Activated naive CD4-positive, alpha-beta T cell treated with anti-CD3 and anti-CD28 coated beads for 36 hours (primary cell): Measurements from ENCODE around the gene PRKG2. TPM values are rescaled to one million over a fixed set of nuclear protein-coding genes. Genes with fewer than 3 reads are reported as not detected.

Experiments used
- CTCF ChIA-PET: fragments of 350-600 bp; sonication (Branson Sonifier 250); formaldehyde crosslinking; loops from one replicate; lab custom pipeline; 2021; ENCODE audit warnings: antibody characterized with exemption; lab: Charles Lee
- DNase-seq: peaks from one replicate; pipeline ENCODE4 v3.0.0-alpha.2; 2020
- H3K27ac Mint-ChIP-seq: one replicate; pipeline ENCODE4 v1.8.0; 2021; ENCODE audit warnings: mild to moderate bottlenecking, mixed read lengths
- H3K27me3 Mint-ChIP-seq: one replicate; pipeline ENCODE4 v1.8.0; 2021; ENCODE audit warnings: low read depth, mixed read lengths
- H3K36me3 Mint-ChIP-seq: one replicate; pipeline ENCODE4 v1.8.0; 2021; ENCODE audit warnings: low read depth, mixed read lengths
- H3K4me1 Mint-ChIP-seq: one replicate; pipeline ENCODE4 v1.8.0; 2021; ENCODE audit warnings: low read depth, mixed read lengths
- H3K4me3 Mint-ChIP-seq: one replicate; pipeline ENCODE4 v1.8.0; 2021; ENCODE audit warnings: mild to moderate bottlenecking, moderate library complexity, mixed read lengths
- H3K9me3 Mint-ChIP-seq: one replicate; pipeline ENCODE4 v1.8.0; 2021; ENCODE audit warnings: mixed read lengths
- intact Hi-C: fragments of 100-400 bp; cut with micrococcal nuclease; formaldehyde crosslinking; loops from one replicate; pipeline ENCODE4 v1.15.1; 2023
- total RNA-seq, 2 experiments: library from RNA; stranded (reverse); gene quantifications; one replicate each; pipeline ENCODE4 v1.2.3, GENCODE V29; 2021

The PRKG2 gene
- total RNA-seq, 2 experiments from 2014 or later: 0.30 to 1.2 TPM

- intact Hi-C loops: loop anchor here (5.0 kb wide), 1 partner anchor 197 kb away; no protein-coding TSS in a partner anchor
- CTCF ChIA-PET: no interaction called here
- peaks cover 9% of the 10 kb centered on the region for H3K27me3 Mint-ChIP-seq
- H3K4me1 Mint-ChIP-seq: peaks cover 3% of the 10 kb centered on the region
- no peak overlapping the region for H3K27ac Mint-ChIP-seq
- no peak for DNase-seq
- H3K4me3 Mint-ChIP-seq: no peak overlapping the region
- no peaks in the 10 kb centered on the region for H3K9me3 Mint-ChIP-seq
- H3K36me3 Mint-ChIP-seq: no peaks in the 10 kb centered on the region
Measured at GRCh38 chr4:81065446-81065845, 149.6 kb downstream of the PRKG2 start.

- Mint-ChIP-seq H3K9me3 (no peaks in the 10 kb centered on the region), H3K27ac (no peak overlapping the region), H3K4me3 (no peak overlapping the region), H3K27me3 (peaks cover 13% of the 10 kb centered on the region), H3K4me1 (peaks cover 3% of the 10 kb centered on the region), H3K36me3 (no peaks in the 10 kb centered on the region)
- intact Hi-C loops: no loop called here
- CTCF ChIA-PET: interaction anchor here (0.9 to 1.9 kb wide), 3 partner anchors 8 to 292 kb away, joined by 3 to 4 read pairs (median 3); no protein-coding TSS in a partner anchor
- DNase-seq: no peak
Measured at GRCh38 chr4:81062001-81062400, 153.0 kb downstream of the PRKG2 start.

- Mint-ChIP-seq H3K27ac (no peak overlapping the region), H3K4me1 (peaks cover 3% of the 10 kb centered on the region), H3K27me3 (peaks cover 13% of the 10 kb centered on the region), H3K36me3 (no peaks in the 10 kb centered on the region), H3K4me3 (no peak overlapping the region), H3K9me3 (no peaks in the 10 kb centered on the region)
- DNase-seq: no peak
- CTCF ChIA-PET: interaction anchor here (1.9 kb wide), 1 partner anchor 9 kb away, joined by 4 read pairs; no protein-coding TSS in a partner anchor
- intact Hi-C loops: no loop called here
Measured at GRCh38 chr4:81061344-81061730, 153.7 kb downstream of the PRKG2 start.

- Mint-ChIP-seq H3K36me3 (no peaks in the 10 kb centered on the region), H3K27me3 (peaks cover 13% of the 10 kb centered on the region), H3K4me1 (peaks cover 3% of the 10 kb centered on the region), H3K9me3 (no peaks in the 10 kb centered on the region), H3K4me3 (no peak overlapping the region), H3K27ac (no peak overlapping the region)
- CTCF ChIA-PET: interaction anchor here (1.4 to 1.9 kb wide), 2 partner anchors 10 kb away, joined by 4 to 5 read pairs; no protein-coding TSS in a partner anchor
- no peak for DNase-seq
- intact Hi-C loops: no loop called here
Measured at GRCh38 chr4:81060587-81061343, 154.3 kb downstream of the PRKG2 start.

GRCh38 chr4:81058621-81059020 lies 156.4 kb downstream of the PRKG2 start:
- H3K4me1 Mint-ChIP-seq: no peaks in the 10 kb centered on the region
- intact Hi-C loops: loop anchor here (10.0 kb wide), 1 partner anchor 834 kb away; no protein-coding TSS in a partner anchor
- no peak overlapping the region for H3K27ac Mint-ChIP-seq
- no peak for DNase-seq
- no peaks in the 10 kb centered on the region for H3K36me3 Mint-ChIP-seq
- peaks cover 9% of the 10 kb centered on the region for H3K27me3 Mint-ChIP-seq
- no peak overlapping the region for H3K4me3 Mint-ChIP-seq
- CTCF ChIA-PET: no interaction called here
- H3K9me3 Mint-ChIP-seq: no peaks in the 10 kb centered on the region

- no peaks in the 10 kb centered on the region for H3K4me1 Mint-ChIP-seq
- CTCF ChIA-PET: interaction anchor here (0.7 to 3.4 kb wide), 10 partner anchors 9 to 1337 kb away, joined by 3 to 15 read pairs (median 4); no protein-coding TSS in a partner anchor
- peak; percentile 64 for DNase-seq
- H3K27ac Mint-ChIP-seq: no peak overlapping the region
- H3K4me3 Mint-ChIP-seq: no peak overlapping the region
- H3K36me3 Mint-ChIP-seq: no peaks in the 10 kb centered on the region
- H3K9me3 Mint-ChIP-seq: no peaks in the 10 kb centered on the region
- intact Hi-C loops: loop anchor here (1.0 to 10.0 kb wide), 3 partner anchors 686 to 828 kb away; no protein-coding TSS in a partner anchor
- no peaks in the 10 kb centered on the region for H3K27me3 Mint-ChIP-seq
Measured at GRCh38 chr4:81052119-81053068, 162.6 kb downstream of the PRKG2 start.

GRCh38 chr4:81049907-81050306 lies 165.1 kb downstream of the PRKG2 start:
- Mint-ChIP-seq H3K4me1 (no peaks in the 10 kb centered on the region), H3K36me3 (no peaks in the 10 kb centered on the region), H3K27ac (no peak overlapping the region), H3K9me3 (no peaks in the 10 kb centered on the region), H3K27me3 (peaks cover 6% of the 10 kb centered on the region), H3K4me3 (no peak overlapping the region)
- DNase-seq: no peak
- CTCF ChIA-PET: interaction anchor here (0.5 to 3.4 kb wide), 4 partner anchors 10 to 1119 kb away, joined by 3 to 15 read pairs (median 4); no protein-coding TSS in a partner anchor
- intact Hi-C loops: loop anchor here (10.0 kb wide), 1 partner anchor 825 kb away; no protein-coding TSS in a partner anchor

- no peak overlapping the region for H3K27ac Mint-ChIP-seq
- no peaks in the 10 kb centered on the region for H3K9me3 Mint-ChIP-seq
- peaks cover 6% of the 10 kb centered on the region for H3K27me3 Mint-ChIP-seq
- DNase-seq: no peak
- intact Hi-C loops: no loop called here
- H3K4me1 Mint-ChIP-seq: no peaks in the 10 kb centered on the region
- no peak overlapping the region for H3K4me3 Mint-ChIP-seq
- H3K36me3 Mint-ChIP-seq: no peaks in the 10 kb centered on the region
- CTCF ChIA-PET: interaction anchor here (0.5 to 3.4 kb wide), 4 partner anchors 10 to 1120 kb away, joined by 3 to 15 read pairs (median 4); no protein-coding TSS in a partner anchor
Measured at GRCh38 chr4:81049330-81049729, 165.7 kb downstream of the PRKG2 start.

- no peak overlapping the region for H3K4me3 Mint-ChIP-seq
- no peak overlapping the region for H3K27ac Mint-ChIP-seq
- no peaks in the 10 kb centered on the region for H3K4me1 Mint-ChIP-seq
- no peaks in the 10 kb centered on the region for H3K9me3 Mint-ChIP-seq
- no peaks in the 10 kb centered on the region for H3K36me3 Mint-ChIP-seq
- CTCF ChIA-PET: interaction anchor here (0.7 to 1.5 kb wide), 3 partner anchors 10 to 587 kb away, joined by 3 to 5 read pairs (median 4); partner anchors contain the start of gene BMP3
- peaks cover 6% of the 10 kb centered on the region for H3K27me3 Mint-ChIP-seq
- DNase-seq: no peak
- intact Hi-C loops: no loop called here
Measured at GRCh38 chr4:81042578-81043365, 172.2 kb downstream of the PRKG2 start.

- H3K4me3 Mint-ChIP-seq: no peak overlapping the region
- CTCF ChIA-PET: interaction anchor here (0.6 to 3.6 kb wide), 11 partner anchors 10 to 681 kb away, joined by 3 to 35 read pairs (median 4); partner anchors contain the start of gene BMP3
- no peak for DNase-seq
- no peaks in the 10 kb centered on the region for H3K9me3 Mint-ChIP-seq
- H3K4me1 Mint-ChIP-seq: no peaks in the 10 kb centered on the region
- intact Hi-C loops: loop anchor here (1.0 to 2.0 kb wide), 3 partner anchors 49 to 679 kb away; no protein-coding TSS in a partner anchor
- H3K27me3 Mint-ChIP-seq: no peaks in the 10 kb centered on the region
- no peaks in the 10 kb centered on the region for H3K36me3 Mint-ChIP-seq
- H3K27ac Mint-ChIP-seq: no peak overlapping the region
Measured at GRCh38 chr4:81040012-81040659, 174.9 kb downstream of the PRKG2 start.
